ENCODE measurements around the gene PI4KA.
"Not testable (repeated sequence)": the region's sequence is repeated elsewhere in the genome, so short reads cannot be mapped to it uniquely, and the experiment has no call there.

Gene PI4KA

DNA sequence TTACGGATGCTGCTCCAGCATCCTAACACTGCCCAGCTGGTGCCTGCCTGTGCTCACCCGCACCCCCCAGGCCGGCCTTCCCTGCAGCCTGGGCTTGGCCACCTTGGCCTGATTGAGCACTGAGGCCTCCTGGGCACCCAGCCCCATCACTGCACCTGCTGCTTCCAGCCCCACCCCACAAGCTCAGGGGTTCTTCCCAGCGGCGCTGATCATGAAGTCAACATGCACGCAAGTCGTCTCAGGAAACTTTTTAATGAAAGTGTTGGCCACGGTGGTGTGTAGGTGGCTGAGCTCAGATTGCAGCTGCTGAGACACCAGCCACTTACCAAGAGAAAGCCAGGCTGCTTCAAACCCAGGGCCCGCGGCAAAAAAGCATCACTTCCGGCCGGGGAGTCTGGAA lies 163.4 kb downstream of the PI4KA start:
- intact Hi-C loops (cut with DNase I); DNase-seq: not testable (repeated sequence)

- intact Hi-C loops (cut with DNase I); DNase-seq: not testable (repeated sequence)
Measured at GRCh38 chr22:20694256-20694655, 164.4 kb downstream of the PI4KA start.

DNA sequence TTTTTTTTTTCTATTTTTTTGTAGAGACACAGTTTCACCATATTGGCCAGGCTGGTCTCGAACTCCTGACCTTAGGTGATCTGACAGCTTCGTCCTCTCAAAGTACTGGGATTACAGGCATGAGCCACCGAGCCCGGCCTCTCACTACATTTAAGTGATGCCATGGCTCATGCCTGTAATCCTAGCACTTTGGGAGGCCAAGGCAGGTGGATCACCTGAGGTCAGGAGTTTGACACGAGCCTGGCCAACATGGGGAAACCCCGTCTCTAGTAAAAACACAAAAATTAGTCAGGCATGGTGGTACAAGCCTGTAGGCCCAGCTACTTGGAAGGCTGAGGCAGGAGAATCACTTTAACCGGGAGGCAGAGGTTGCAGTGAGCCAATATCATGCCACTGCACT lies 165.7 kb downstream of the PI4KA start:
- DNase-seq; intact Hi-C loops (cut with DNase I): not testable (repeated sequence)

- intact Hi-C loops (cut with DNase I); DNase-seq: not testable (repeated sequence)
Measured at GRCh38 chr22:20690586-20691317, 167.9 kb downstream of the PI4KA start.

GRCh38 chr22:20687356-20688172 lies 171.0 kb downstream of the PI4KA start:
- intact Hi-C loops (cut with DNase I); DNase-seq: not testable (repeated sequence)

DNA sequence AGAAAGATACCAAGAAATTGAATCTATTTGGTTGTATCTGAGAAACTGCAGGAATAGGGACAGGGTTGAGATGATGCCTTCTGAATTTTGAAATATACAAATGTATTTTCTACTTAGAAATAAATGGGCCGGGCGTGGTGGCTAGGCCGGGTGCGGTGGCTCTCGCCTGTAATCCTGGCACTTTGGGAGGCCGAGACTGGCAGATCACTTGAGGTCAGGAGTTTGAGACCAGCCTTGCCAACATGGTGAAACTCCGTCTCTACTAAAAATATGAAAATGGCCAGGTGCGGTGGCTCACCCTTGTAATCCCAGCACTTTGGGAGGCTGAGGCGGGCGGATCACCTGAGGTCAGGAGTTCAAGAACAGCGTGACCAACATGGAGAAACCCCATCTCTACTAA lies 172.8 kb downstream of the PI4KA start:
- intact Hi-C loops (cut with DNase I): not testable (repeated sequence)

DNA sequence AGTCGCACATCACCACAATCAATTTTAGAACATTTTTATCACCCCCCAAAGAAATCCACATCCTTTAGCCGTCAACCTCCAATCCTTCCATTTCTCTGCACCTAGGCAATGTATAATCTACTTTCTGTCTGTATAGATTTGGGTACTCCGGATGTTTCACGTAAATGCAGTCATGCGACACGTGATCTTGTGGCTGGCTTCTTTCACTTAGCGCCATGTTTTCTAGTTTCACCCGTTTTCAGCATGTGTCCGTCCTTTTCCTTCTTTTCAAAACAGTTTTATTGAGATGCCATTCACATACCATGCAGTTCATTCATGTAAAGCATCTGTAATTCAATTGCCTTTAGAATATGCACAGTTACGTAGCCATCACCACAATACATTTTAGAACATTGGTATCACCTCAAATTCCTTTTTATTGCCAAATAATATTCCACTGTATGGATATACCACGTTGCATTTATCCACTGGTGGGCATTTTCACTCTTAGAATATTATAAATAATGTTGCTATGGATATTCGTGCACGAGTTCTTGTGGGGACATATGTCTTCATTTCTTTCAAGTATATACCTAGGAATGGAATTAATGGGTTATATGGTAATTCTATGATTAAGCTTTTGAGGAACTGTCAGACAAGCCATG lies 179.7 kb downstream of the PI4KA start:
- DNase-seq: not testable (repeated sequence)
- intact Hi-C loops (cut with DNase I): loop anchor here (10.0 kb wide), 1 partner anchor 64 kb away; no protein-coding TSS in a partner anchor

More for the DNA sequence above, 172.8 kb downstream of the PI4KA start:
- DNase-seq: not testable (repeated sequence)

- DNase-seq: no peak
- intact Hi-C loops (cut with DNase I): loop anchor here (10.0 kb wide), 1 partner anchor 63 kb away; no protein-coding TSS in a partner anchor
Measured at GRCh38 chr22:20677684-20678242, 180.8 kb downstream of the PI4KA start.

GRCh38 chr22:20675613-20676012 lies 183.0 kb downstream of the PI4KA start:
- DNase-seq: not testable (repeated sequence)
- intact Hi-C loops (cut with DNase I): loop anchor here (10.0 kb wide), 1 partner anchor 61 kb away; no protein-coding TSS in a partner anchor

DNA sequence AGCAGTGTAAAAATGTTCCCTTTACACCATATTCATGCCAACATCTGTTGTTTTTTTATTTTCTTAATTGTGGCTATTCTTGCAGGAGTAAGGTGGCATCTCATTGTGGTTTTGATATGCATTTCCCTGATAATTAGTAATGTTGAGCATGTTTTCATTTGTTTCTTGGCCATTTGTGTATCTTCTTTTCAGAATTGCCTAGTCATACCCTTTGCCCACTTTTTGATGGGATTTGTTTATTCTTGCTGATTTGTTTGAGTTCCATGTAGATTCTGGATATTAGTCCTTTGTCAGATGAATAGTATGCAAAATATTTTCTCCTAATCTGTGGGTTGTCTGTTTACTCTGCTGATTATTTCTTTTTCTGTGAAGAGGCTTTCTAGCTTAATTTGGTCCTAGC lies 183.6 kb downstream of the PI4KA start:
- intact Hi-C loops (cut with DNase I): loop anchor here (10.0 kb wide), 1 partner anchor 60 kb away; no protein-coding TSS in a partner anchor
- no peak for DNase-seq

GRCh38 chr22:20673295-20674195 lies 185.1 kb downstream of the PI4KA start:
- intact Hi-C loops (cut with DNase I): loop anchor here (10.0 kb wide), 1 partner anchor 59 kb away; no protein-coding TSS in a partner anchor
- DNase-seq: no peak

DNA sequence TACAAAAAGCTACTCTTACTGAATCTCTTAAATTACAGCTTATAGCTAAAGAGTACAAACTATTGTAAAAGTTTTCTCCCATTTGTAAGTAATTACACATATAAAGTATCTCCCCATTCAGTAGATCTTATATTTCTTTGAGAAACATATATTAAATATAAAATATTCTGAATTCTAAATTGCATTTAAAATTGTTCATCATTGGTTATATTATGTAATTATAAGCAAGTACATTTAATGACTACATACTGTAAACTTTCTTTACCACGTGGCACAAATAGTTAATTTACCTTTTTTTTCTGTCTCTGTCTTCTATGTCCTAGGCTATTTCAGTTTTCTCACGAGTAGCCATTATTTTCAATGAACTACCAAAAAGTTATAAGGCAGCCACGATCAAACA lies 185.9 kb downstream of the PI4KA start:
- DNase-seq: no peak
- intact Hi-C loops (cut with DNase I): loop anchor here (10.0 kb wide), 1 partner anchor 58 kb away; no protein-coding TSS in a partner anchor

DNA sequence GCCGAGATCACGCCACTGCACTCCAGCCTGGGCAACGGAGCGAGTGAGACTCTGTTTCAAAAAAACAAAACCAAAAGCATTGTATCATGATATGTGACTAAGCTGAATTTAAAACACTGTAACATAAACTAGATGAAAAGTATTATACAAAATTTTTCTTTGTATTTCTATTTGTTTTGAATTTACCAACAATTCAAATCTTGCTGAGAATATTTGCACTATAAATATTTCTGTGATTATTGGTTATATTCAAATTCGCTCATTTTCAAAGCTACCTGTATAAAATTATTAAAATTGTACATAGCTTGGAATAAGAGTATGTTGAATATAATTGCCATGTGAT lies 186.6 kb downstream of the PI4KA start:
- intact Hi-C loops (cut with DNase I): loop anchor here (10.0 kb wide), 1 partner anchor 57 kb away; no protein-coding TSS in a partner anchor
- DNase-seq: no peak

- intact Hi-C loops (cut with DNase I): loop anchor here (10.0 kb wide), 1 partner anchor 57 kb away; no protein-coding TSS in a partner anchor
- DNase-seq: no peak
Measured at GRCh38 chr22:20671409-20672081, 187.1 kb downstream of the PI4KA start.

- not testable (repeated sequence) for DNase-seq
- intact Hi-C loops (cut with DNase I): loop anchor here (10.0 kb wide), 1 partner anchor 56 kb away; no protein-coding TSS in a partner anchor
Measured at GRCh38 chr22:20670457-20671261, 188.0 kb downstream of the PI4KA start.

DNA sequence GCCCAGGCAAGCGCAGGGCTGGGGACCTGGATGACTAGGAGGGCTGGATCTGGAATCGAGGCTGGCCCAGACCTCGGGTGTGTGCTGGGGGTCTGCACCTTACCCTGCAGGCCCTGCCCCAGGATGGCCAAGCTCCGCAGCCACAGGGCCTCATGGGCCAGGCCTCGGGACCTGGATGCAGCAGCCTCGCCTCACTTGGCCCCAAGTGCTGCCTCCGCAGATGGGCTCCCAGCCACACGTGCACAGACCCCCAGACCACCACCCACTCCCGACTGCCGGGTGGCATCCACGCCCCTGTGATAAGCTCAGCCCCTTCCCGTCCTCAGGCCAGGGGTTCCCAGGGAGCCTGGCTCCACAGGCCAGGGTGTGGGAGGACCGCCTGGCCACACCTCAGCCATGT lies 188.7 kb downstream of the PI4KA start:
- intact Hi-C loops (cut with DNase I): loop anchor here (10.0 kb wide), 1 partner anchor 55 kb away; no protein-coding TSS in a partner anchor
- not testable (repeated sequence) for DNase-seq

Measured in head of caudate nucleus (tissue), 42 donors.